K562 (cell line): ENCODE measurements around the gene MGST3. TPM values are rescaled to one million over a fixed set of nuclear protein-coding genes. Genes with fewer than 3 reads are reported as not detected.

ENCODE experiments used
- ATAC-seq: fragments of 200-7000 bp; cut with Tn5 transposase; 3 replicates; pipeline ENCODE4 v1.9.1; 2020; ENCODE audit warnings: moderate library complexity
- BruUV-seq: library from RNA; stranded (reverse); fragments of 400-500 nt; replicated peaks from 2 replicates; lab custom pipeline; 2021; lab: Mats Ljungman, UMichigan
- CTCF ChIA-PET: fragments of 300-600 bp; formaldehyde crosslinking; extraction: SDS; loops from one replicate; lab custom pipeline; 2021; ENCODE audit warnings: low intra/inter-chr PET ratio; lab: Yijun Ruan, JAX
- POLR2A ChIA-PET: fragments of 300-600, 350-650 bp; sonication (Branson Sonifier 250); formaldehyde crosslinking; extraction: SDS; loops from one replicate; lab custom pipeline; 2021; ENCODE audit warnings: antibody characterized with exemption, inconsistent platforms; lab: Yijun Ruan, JAX
- DNase-seq, 4 experiments: peaks; one replicate each; pipeline versions ENCODE4 v3.0.0 to v3.0.0-alpha.2; 2011 to 2018; ENCODE audit warnings: low spot score in 3 of 4, mixed read lengths in 3 of 4; ENCODE audit errors: extremely low read depth in 1 of 4
- FAIRE-seq: peaks from 2 replicates; lab custom pipeline; 2011; peaks lifted over from hg19 to GRCh38; lab: Jason Lieb, UNC
- H2AFZ ChIP-seq: 2 replicates; pipeline ENCODE4 v1.6.0; 2011; ENCODE audit warnings: low read depth, low read length, control low read depth, inconsistent platforms
- H3K27ac ChIP-seq: fragments of 200-600 bp; 3 replicates; pipeline ENCODE4 v1.8.0; 2011; ENCODE audit warnings: low read depth, mild to moderate bottlenecking, control low read depth, inconsistent platforms, low read length, moderate library complexity, mixed read lengths; ENCODE audit errors: extremely low read depth
- H3K27me3 ChIP-seq, 2 experiments: fragments of 300-600 bp in 1 of 2; 2 replicates in 1 of 2; 3 replicates in 1 of 2; pipeline versions ENCODE4 v1.6.0 to v1.8.0; 2011; ENCODE audit warnings: inconsistent platforms in 2 of 2, low read length in 2 of 2, mild to moderate bottlenecking in 1 of 2, mixed read lengths in 1 of 2, moderate library complexity in 1 of 2; ENCODE audit not compliant: control insufficient read depth in 2 of 2, insufficient read depth in 2 of 2
- H3K36me3 ChIP-seq: fragments of 300-600 bp; 3 replicates; pipeline ENCODE4 v1.8.0; 2011; ENCODE audit warnings: mild to moderate bottlenecking, low read length, inconsistent platforms; ENCODE audit not compliant: control insufficient read depth, insufficient read depth
- H3K4me1 ChIP-seq, 2 experiments: fragments of 200-600 bp in 1 of 2; replicated peaks in 1 of 2; 2 replicates in 1 of 2; 3 replicates in 1 of 2; pipeline versions ENCODE4 v1.5.1 to v1.8.0; 2011; ENCODE audit warnings: inconsistent platforms in 2 of 2, low read length in 2 of 2, mild to moderate bottlenecking in 1 of 2, mixed read lengths in 1 of 2, moderate library complexity in 1 of 2; ENCODE audit not compliant: control insufficient read depth in 2 of 2, insufficient read depth in 2 of 2
- H3K4me2 ChIP-seq: 2 replicates; pipeline ENCODE4 v1.6.1; 2011; ENCODE audit warnings: low read length, control low read depth, inconsistent platforms, mixed read lengths; ENCODE audit not compliant: insufficient read depth
- H3K4me3 ChIP-seq: fragments of 200-600 bp; sonication (generic), shearing (Covaris generic); 2 replicates; pipeline ENCODE4 v1.5.1; 2016; ENCODE audit warnings: control low read depth, inconsistent platforms
- H3K79me2 ChIP-seq: fragments of 200-600 bp; 3 replicates; pipeline ENCODE4 v1.8.0; 2011; ENCODE audit warnings: low read length, inconsistent platforms; ENCODE audit not compliant: control insufficient read depth, insufficient read depth
- H3K9ac ChIP-seq, 2 experiments: 2 replicates each; pipeline versions ENCODE4 v1.6.0 to v1.6.1; 2011; ENCODE audit warnings: low read depth in 2 of 2, low read length in 2 of 2, control low read depth in 1 of 2, inconsistent platforms in 1 of 2, mild to moderate bottlenecking in 1 of 2, mixed read lengths in 1 of 2; ENCODE audit not compliant: insufficient read depth in 1 of 2
- H3K9me1 ChIP-seq: one replicate; pipeline ENCODE4 v1.6.0; 2011; ENCODE audit warnings: inconsistent platforms, mild to moderate bottlenecking, low read length, moderate library complexity; ENCODE audit not compliant: control insufficient read depth, insufficient read depth
- H3K9me3 ChIP-seq: replicated peaks from 2 replicates; pipeline ENCODE4 v1.5.1; 2011; ENCODE audit warnings: low read depth, low read length, inconsistent platforms; ENCODE audit not compliant: control insufficient read depth, insufficient read depth
- H4K20me1 ChIP-seq: replicated peaks from 2 replicates; pipeline ENCODE4 v1.6.1; 2011; ENCODE audit warnings: low read length, inconsistent platforms, mixed read lengths; ENCODE audit not compliant: control insufficient read depth, insufficient read depth
- C11orf30 ChIP-seq: fragments of 450-650 bp; IDR thresholded peaks from 2 replicates; pipeline ENCODE4 v1.6.1; 2016; ENCODE audit warnings: low read depth, mild to moderate bottlenecking
- LCOR ChIP-seq: sonication (generic); formaldehyde crosslinking; IDR thresholded peaks from 2 replicates; pipeline ENCODE4 v1.8.0; 2022; ENCODE audit warnings: mild to moderate bottlenecking, missing genetic modification reagents
- SMAD4 ChIP-seq: fragments of 250-450 bp; sonication (Bioruptor Pico); conservative IDR thresholded peaks from 2 replicates; pipeline ENCODE4 v1.8.0; 2021; ENCODE audit warnings: inconsistent platforms, mild to moderate bottlenecking, moderate library complexity
- SP1 ChIP-seq: sonication (generic); formaldehyde crosslinking; IDR thresholded peaks from 2 replicates; pipeline ENCODE4 v1.8.1; 2022; ENCODE audit warnings: mild to moderate bottlenecking, missing genetic modification reagents
- SRSF3 ChIP-seq: fragments of 200-400 bp; formaldehyde crosslinking; IDR thresholded peaks from 2 replicates; pipeline ENCODE4 v1.6.1; 2016; ENCODE audit warnings: mild to moderate bottlenecking, low read length, moderate library complexity; ENCODE audit not compliant: insufficient read depth
- U2AF2 ChIP-seq: fragments of 200-400 bp; formaldehyde crosslinking; optimal IDR thresholded peaks from 2 replicates; pipeline ENCODE3; 2017; ENCODE audit warnings: low read depth, mild to moderate bottlenecking, low read length
- ZNF134 ChIP-seq: fragments of 250-450 bp; sonication (Bioruptor Pico); conservative IDR thresholded peaks from 2 replicates; pipeline ENCODE4 v1.4.0; 2020
- ZNF316 ChIP-seq: fragments of 450-650 bp; IDR thresholded peaks from 2 replicates; pipeline ENCODE4 v1.6.1; 2016
- WGBS: fragments of 100-300 bp; shearing (Covaris generic); methylation state at CpG from one replicate; pipeline ENCODE4 v1.1.6; 2016; ENCODE audit warnings: low coverage, mixed read lengths; ENCODE audit not compliant: insufficient coverage; ENCODE audit errors: missing lambda C conversion rate; 5-methylcytosine and 5-hydroxymethylcytosine counted together
- in situ Hi-C: fragments of 300-500 bp; cut with MboI; formaldehyde crosslinking; loops from 4 replicates; pipeline ENCODE4 v1.15.0; 2018; ENCODE audit warnings: inconsistent platforms, mixed read lengths
- intact Hi-C: fragments of 100-400 bp; cut with micrococcal nuclease; formaldehyde crosslinking; loops from 2 replicates; pipeline ENCODE4 v1.14.2; 2022
- polyA plus RNA-seq, 8 experiments: library from polyadenylated mRNA; depleted of rRNA in 4 of 8; stranded (reverse) in 5 of 8; unstranded in 3 of 8; fragments of >200 nt; fragmentation: Nextera tagmentation in 2 of 8; fragmentation: Illumina TruSeq in 1 of 8; extraction: Ambion mirVana in 2 of 8; extraction: Trizol in 1 of 8; gene quantifications; 2 replicates each; pipeline versions ENCODE4 v1.2.1 to v1.2.3, GENCODE V29; 2011 to 2014; ENCODE audit warnings: inconsistent platforms in 1 of 8, missing spikeins in 1 of 8
- total RNA-seq, 7 experiments: library from RNA; depleted of rRNA in 6 of 7; stranded (reverse); fragments of >200 nt in 6 of 7; fragmentation: Illumina TruSeq in 2 of 7; extraction: Trizol in 2 of 7; gene quantifications; 2 replicates each; pipeline versions ENCODE4 v1.2.1 to v1.2.3, GENCODE V29; 2011 to 2021; ENCODE audit warnings: low replicate concordance in 1 of 7
- TF ChIP-seq, protein P1 (sequence below), 3 experiments: fragments of 200-800 bp in 1 of 3; sonication (Bioruptor generic) in 1 of 3; sonication (generic) in 1 of 3; formaldehyde crosslinking in 1 of 3; IDR thresholded peaks; 2 replicates each; pipeline versions ENCODE4 v1.6.1 to v1.8.0; 2016 to 2022; ENCODE audit warnings: mild to moderate bottlenecking in 2 of 3, missing compliant biosample characterization in 2 of 3, missing genetic modification characterization in 2 of 3, missing genetic modification reagents in 1 of 3
- TF ChIP-seq, protein P2 (sequence below): fragments of 450-650 bp; formaldehyde crosslinking; IDR thresholded peaks from 2 replicates; pipeline ENCODE4 v1.4.0; 2022; ENCODE audit warnings: mild to moderate bottlenecking, moderate library complexity
- TF ChIP-seq, protein P3 (sequence below): sonication (generic); formaldehyde crosslinking; IDR thresholded peaks from 2 replicates; pipeline ENCODE4 v1.8.0; 2023; ENCODE audit warnings: mild to moderate bottlenecking, missing genetic modification reagents

MGST3 gene
- total and polyA plus RNA-seq, 9 of the 15 experiments (the other 6 are each of a cell fraction or from before 2014, with no cell fraction given), result 70.7 to 287 (median 105) TPM

DNA sequence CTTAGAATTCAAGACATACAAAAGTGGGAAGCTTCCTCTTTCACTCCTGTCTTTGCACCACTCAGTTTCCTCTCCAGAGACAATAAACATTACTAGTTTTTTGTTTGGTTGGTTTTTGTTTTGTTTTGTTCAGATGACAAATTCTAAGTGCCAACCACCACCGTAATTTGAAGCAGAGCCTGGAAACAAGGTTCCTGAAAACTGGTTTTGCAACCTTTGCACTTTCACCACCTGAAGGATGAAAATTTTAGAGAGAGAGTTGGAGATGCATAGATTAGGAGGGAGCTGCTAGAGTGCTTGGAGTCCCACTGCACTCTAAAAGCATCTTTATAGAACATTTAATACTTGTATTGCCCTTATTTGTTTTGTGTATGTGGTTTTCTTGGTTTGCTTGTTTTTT, 20.2 kb upstream of the MGST3 start:
- FAIRE-seq (no peak), ATAC-seq (peak; percentile 27), DNase-seq (no peak)
- Histone ChIP-seq H3K4me2 (no peak overlapping the region), H3K9me1 (no peaks in the 10 kb centered on the region), H3K9me3 (no peaks in the 10 kb centered on the region), H3K9ac (no peak overlapping the region), H2AFZ (peak overlapping the region; percentile 75), H3K79me2 (no peaks in the 10 kb centered on the region), H3K36me3 (no peaks in the 10 kb centered on the region), H4K20me1 (no peaks in the 10 kb centered on the region), H3K27ac (no peak overlapping the region), H3K27me3 (no peaks in the 10 kb centered on the region), H3K4me1 (no peaks in the 10 kb centered on the region), H3K4me3 (no peak overlapping the region)
- intact Hi-C loops, result no loop called here
- no TSS peak for BruUV-seq
- TF ChIP-seq, protein P1, sequence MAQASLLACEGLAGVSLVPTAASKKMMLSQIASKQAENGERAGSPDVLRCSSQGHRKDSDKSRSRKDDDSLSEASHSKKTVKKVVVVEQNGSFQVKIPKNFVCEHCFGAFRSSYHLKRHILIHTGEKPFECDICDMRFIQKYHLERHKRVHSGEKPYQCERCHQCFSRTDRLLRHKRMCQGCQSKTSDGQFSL (CRISPR knock-in tag; IDR thresholded peaks at IDR 0.05), result no peak
- TF ChIP-seq, protein P1 (tag; IDR thresholded peaks at IDR 0.05), result no peak
- TF ChIP-seq C11orf30 (0 out of 2 replicates have a peak, but pooled peaks have one; percentile 15), U2AF2 (no peak), SMAD4 (CRISPR knock-in tag) (no peak), SP1 (no peak), ZNF316 (peak; percentile 48), SRSF3 (no peak), LCOR (no peak), ZNF134 (CRISPR knock-in tag) (no peak)
- TF ChIP-seq, protein P2, sequence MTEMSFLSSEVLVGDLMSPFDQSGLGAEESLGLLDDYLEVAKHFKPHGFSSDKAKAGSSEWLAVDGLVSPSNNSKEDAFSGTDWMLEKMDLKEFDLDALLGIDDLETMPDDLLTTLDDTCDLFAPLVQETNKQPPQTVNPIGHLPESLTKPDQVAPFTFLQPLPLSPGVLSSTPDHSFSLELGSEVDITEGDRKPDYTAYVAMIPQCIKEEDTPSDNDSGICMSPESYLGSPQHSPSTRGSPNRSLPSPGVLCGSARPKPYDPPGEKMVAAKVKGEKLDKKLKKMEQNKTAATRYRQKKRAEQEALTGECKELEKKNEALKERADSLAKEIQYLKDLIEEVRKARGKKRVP, result no peak
- TF ChIP-seq, protein P3, sequence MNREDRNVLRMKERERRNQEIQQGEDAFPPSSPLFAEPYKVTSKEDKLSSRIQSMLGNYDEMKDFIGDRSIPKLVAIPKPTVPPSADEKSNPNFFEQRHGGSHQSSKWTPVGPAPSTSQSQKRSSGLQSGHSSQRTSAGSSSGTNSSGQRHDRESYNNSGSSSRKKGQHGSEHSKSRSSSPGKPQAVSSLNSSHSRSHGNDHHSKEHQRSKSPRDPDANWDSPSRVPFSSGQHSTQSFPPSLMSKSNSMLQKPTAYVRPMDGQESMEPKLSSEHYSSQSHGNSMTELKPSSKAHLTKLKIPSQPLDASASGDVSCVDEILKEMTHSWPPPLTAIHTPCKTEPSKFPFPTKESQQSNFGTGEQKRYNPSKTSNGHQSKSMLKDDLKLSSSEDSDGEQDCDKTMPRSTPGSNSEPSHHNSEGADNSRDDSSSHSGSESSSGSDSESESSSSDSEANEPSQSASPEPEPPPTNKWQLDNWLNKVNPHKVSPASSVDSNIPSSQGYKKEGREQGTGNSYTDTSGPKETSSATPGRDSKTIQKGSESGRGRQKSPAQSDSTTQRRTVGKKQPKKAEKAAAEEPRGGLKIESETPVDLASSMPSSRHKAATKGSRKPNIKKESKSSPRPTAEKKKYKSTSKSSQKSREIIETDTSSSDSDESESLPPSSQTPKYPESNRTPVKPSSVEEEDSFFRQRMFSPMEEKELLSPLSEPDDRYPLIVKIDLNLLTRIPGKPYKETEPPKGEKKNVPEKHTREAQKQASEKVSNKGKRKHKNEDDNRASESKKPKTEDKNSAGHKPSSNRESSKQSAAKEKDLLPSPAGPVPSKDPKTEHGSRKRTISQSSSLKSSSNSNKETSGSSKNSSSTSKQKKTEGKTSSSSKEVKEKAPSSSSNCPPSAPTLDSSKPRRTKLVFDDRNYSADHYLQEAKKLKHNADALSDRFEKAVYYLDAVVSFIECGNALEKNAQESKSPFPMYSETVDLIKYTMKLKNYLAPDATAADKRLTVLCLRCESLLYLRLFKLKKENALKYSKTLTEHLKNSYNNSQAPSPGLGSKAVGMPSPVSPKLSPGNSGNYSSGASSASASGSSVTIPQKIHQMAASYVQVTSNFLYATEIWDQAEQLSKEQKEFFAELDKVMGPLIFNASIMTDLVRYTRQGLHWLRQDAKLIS (CRISPR knock-in tag), result no peak
- WGBS, result 0% methylated on average over 1 of the region's 1 CpG
- POLR2A ChIA-PET, result interaction anchor here (0.8 to 1.8 kb wide), 5 partner anchors 9 to 21 kb away, joined by 4 to 10 read pairs (median 5); no protein-coding TSS in a partner anchor
- CTCF ChIA-PET, result no interaction called here
- in situ Hi-C loops, result no loop called here
